Omental fat pad (tissue), 4 donors: ENCODE data around the gene PTGIS. TPM values are rescaled to one million over a fixed set of nuclear protein-coding genes. Genes with fewer than 3 reads are reported as not detected.

Experiments used
- ATAC-seq: fragments of 150-250 bp; one replicate; pipeline ENCODE4 v1.9.1; 2016; ENCODE audit warnings: mild to moderate bottlenecking, moderate library complexity; ENCODE audit not compliant: low FRiP score
- DNase-seq: peaks from one replicate; pipeline ENCODE4 v3.0.0-alpha.2; 2019; ENCODE audit warnings: low spot score
- CTCF ChIP-seq, 3 donors: fragments of 450-650 bp; IDR thresholded peaks; one replicate each; pipeline ENCODE4 v1.5.1; 2016 to 2017; ENCODE audit warnings: antibody characterized with exemption in 3 of 3, mild to moderate bottlenecking in 3 of 3, moderate library complexity in 2 of 3
- total RNA-seq, 4 donors: library from RNA; depleted of rRNA; stranded (reverse); fragments of >200 nt; gene quantifications; one replicate each; pipeline ENCODE4 v1.1.0, GENCODE V29; 2016

PTGIS gene
- total RNA-seq, 4 donors from 2014 or later, result 77.7 to 229 (median 113) TPM

DNA sequence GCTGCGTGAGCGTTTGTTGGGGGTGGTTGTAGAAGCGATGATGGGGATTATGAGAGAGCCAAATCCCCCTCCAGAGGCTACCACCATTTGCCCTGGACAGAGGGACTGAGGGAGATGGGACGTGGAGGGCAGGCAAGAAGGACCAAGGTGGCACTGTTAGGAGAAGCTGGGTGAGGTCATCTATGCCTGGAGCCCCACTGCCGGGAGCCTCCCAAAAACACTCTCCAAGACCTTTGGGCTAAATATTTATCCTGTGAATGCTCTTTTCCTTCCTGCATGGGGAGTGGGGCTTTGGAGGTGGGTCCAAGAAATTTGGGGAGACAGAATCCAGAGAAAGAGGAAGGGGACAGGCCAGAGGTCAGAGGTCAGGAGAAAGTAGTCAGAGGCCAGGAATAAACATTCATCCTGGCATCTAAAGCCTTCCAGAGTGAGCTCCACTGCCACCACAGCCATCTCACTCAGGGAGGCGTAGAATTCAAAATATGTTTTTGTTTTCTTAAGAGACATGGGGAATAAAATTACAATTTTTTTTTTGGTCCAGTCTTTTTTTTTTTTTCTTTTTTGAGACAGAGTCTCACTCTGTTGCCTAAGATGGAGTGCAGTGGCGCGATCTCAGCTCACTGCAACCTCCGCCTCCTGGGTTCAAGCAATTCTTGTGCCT is 17.8 kb upstream of the PTGIS start:
- no peak for ATAC-seq
- TF ChIP-seq CTCF (IDR thresholded peaks at IDR 0.05), result no peak
- no peak for DNase-seq

- DNase-seq, result no peak
- TF ChIP-seq CTCF (IDR thresholded peaks at IDR 0.05), result no peak
- peak; percentile 61 for ATAC-seq
These were observed 16.8 kb upstream of the PTGIS start for GRCh38 chr20:49584418-49585382.

DNA sequence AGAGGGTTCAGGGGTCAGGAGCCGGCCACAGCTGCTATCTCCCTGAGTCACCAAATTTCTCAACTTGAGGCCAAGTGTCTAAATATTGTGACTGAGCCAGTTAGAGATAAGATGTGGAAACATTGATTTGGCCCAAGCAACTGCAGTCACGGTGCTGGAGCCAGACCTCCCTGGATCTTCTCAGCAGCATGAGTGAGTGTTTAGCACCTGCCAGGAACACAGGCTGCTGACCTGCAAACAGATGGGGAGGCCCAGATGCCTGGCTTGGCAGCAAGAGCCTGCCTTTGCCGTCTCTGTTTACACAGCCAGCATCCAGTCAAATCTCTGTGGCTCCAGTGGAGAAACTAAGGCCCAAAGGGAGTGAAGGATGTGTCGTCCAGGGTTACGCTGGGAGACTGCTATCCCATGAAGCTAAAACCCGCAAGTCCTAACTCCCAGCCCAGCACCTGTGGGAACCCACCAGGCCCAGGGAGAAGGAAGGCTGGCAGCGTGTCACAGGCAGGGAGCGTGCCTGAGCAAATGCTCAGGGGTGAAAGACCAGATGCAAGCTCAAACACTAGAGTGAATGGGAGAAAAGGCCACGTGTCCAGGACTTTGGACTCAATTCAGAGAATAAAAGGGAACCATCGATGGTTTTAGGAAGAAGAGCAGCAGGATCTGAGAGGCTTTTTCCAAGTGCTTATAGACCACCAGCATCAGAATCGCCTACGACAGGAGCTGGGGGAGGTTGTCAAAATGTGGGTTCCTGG is 15.9 kb upstream of the PTGIS start:
- ATAC-seq, result peak; percentile 87
- no peak for TF ChIP-seq CTCF (IDR thresholded peaks at IDR 0.05)
- DNase-seq, result no peak

GRCh38 chr20:49583343-49583668 is 15.4 kb upstream of the PTGIS start:
- DNase-seq, result no peak
- TF ChIP-seq CTCF (IDR thresholded peaks at IDR 0.05), result no peak
- ATAC-seq, result no peak

DNA sequence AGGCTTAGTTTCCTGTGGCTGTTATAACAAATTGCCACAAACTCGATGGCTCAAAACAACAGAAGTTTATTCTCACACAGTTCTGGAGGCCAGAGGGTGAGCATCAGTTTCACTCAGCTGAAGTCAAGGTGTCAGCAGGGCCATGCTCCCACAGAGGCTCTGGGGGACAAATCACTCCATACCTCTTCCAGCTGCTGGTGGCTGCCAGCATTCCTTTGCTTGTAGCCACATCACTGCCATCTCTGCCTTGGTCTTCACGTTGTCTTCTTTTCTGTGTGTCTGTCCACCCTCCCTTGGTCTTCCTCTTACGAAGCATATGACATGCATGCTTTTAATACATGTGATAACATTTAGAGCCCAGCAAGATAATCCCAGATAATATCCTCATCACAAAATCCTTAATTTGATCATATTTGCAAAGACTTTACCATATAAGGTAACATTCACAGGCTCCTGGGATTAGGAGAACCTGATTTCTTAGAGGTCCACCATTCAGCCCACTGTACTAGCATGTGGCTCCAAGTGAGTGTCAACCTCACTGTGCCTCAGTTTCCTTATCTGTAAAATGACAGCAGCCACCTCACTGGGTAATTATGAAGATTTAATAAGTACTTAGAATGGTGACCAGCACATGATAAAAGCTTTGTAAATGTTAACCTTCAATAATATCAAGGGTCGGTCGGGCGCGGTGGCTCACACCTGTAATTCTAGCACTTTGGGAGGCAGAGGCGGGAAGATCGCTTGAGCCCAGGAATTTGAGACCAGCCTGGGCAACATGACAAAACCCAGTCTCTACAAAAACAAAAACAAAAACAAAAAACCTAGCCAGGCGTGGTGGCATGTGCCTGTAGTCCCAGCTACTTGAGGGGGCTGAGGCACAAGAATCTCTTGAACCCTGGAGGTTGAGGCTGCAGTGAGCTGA is 14.7 kb upstream of the PTGIS start:
- TF ChIP-seq CTCF (IDR thresholded peaks at IDR 0.05), result no peak
- DNase-seq, result no peak
- no peak for ATAC-seq

DNA sequence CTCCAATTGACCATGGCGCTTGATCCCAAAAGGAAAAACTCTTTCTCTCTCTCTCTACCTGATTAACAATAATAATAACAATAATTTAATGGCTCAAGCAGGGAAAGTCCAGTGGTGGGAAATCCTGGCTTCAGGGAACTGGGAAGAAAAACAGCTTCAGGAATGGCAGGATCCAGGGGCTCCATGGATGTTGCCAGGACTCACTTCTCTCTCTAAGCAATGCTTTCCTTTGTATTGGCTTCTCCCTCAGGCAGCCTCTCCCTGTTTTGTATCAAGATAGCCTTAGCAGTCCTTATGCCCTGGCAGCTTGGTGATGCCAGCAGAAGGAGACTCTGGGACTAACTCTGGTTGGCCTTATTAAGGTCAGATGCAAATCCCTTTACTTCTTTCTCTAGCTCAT is 13.5 kb upstream of the PTGIS start:
- no peak for DNase-seq
- no peak for ATAC-seq
- TF ChIP-seq CTCF (IDR thresholded peaks at IDR 0.05), result no peak
